Body of pancreas (tissue), 4 donors: ENCODE data around the gene PLEKHA6. TPM values are rescaled to one million over a fixed set of nuclear protein-coding genes. Genes with fewer than 3 reads are reported as not detected.

ENCODE experiments used
- ATAC-seq: fragments of 150-250 bp; one replicate; pipeline ENCODE4 v1.9.1; 2016
- DNase-seq, 4 donors: peaks; one replicate each; pipeline ENCODE4 v3.0.0-alpha.2; 2019
- H3K27ac ChIP-seq, 4 donors: fragments of 200-600 bp; sonication (generic); 1 replicate in 3 of 4; 2 replicates in 1 of 4; pipeline versions ENCODE4 v1.5.1 to v1.6.1; 2016 to 2019; ENCODE audit warnings: mild to moderate bottlenecking in 1 of 4, mixed read lengths in 1 of 4, moderate library complexity in 1 of 4
- H3K27me3 ChIP-seq, 2 donors: fragments of 200-600 bp; sonication (generic); one replicate each; pipeline ENCODE4 v1.6.0; 2016; ENCODE audit warnings: mild to moderate bottlenecking in 1 of 2
- H3K36me3 ChIP-seq, 2 donors: fragments of 200-600 bp; sonication (generic); replicated peaks in 1 of 2; 2 replicates each; pipeline ENCODE4 v1.5.1; 2016; ENCODE audit warnings: low read depth in 2 of 2; ENCODE audit not compliant: insufficient read depth in 1 of 2
- H3K4me1 ChIP-seq: fragments of 200-600 bp; sonication (generic); one replicate; pipeline ENCODE4 v1.6.0; 2016
- H3K4me3 ChIP-seq, 2 donors: fragments of 200-600 bp; sonication (generic); 1 replicate in 1 of 2; 2 replicates in 1 of 2; pipeline ENCODE4 v1.5.1; 2016 to 2019
- H3K9me3 ChIP-seq, 3 donors: fragments of 200-600 bp; sonication (generic); 1 replicate in 2 of 3; 2 replicates in 1 of 3; pipeline ENCODE4 v1.5.1; 2016
- POLR2A ChIP-seq, 3 donors: fragments of 450-650 bp; IDR thresholded peaks; one replicate each; pipeline ENCODE4 v1.6.1; 2016; ENCODE audit warnings: antibody characterized with exemption in 3 of 3, mild to moderate bottlenecking in 2 of 3
- WGBS, 2 donors: methylation state at CpG; one replicate each; pipeline ENCODE4 v1.1.5; 2017; 5-methylcytosine and 5-hydroxymethylcytosine counted together
- intact Hi-C: fragments of 100-400 bp; cut with DNase I; formaldehyde crosslinking; loops from one replicate; pipeline ENCODE4 v1.15.1; 2023
- total RNA-seq, 2 donors: library from RNA; depleted of rRNA; stranded (reverse); fragments of >200 nt; gene quantifications; one replicate each; pipeline ENCODE4 v1.1.0, GENCODE V29; 2016
- TF ChIP-seq, protein P1 (sequence below), 7 experiments: fragments of 450-650 bp in 4 of 7; fragments of 200-600 bp in 3 of 7; sonication (generic) in 3 of 7; IDR thresholded peaks; one replicate each; pipeline ENCODE4 v1.5.1; 2016 to 2019; ENCODE audit warnings: antibody characterized with exemption in 7 of 7

PLEKHA6 gene
- total RNA-seq, 2 donors from 2014 or later, result 10.9 to 20.4 TPM

DNA sequence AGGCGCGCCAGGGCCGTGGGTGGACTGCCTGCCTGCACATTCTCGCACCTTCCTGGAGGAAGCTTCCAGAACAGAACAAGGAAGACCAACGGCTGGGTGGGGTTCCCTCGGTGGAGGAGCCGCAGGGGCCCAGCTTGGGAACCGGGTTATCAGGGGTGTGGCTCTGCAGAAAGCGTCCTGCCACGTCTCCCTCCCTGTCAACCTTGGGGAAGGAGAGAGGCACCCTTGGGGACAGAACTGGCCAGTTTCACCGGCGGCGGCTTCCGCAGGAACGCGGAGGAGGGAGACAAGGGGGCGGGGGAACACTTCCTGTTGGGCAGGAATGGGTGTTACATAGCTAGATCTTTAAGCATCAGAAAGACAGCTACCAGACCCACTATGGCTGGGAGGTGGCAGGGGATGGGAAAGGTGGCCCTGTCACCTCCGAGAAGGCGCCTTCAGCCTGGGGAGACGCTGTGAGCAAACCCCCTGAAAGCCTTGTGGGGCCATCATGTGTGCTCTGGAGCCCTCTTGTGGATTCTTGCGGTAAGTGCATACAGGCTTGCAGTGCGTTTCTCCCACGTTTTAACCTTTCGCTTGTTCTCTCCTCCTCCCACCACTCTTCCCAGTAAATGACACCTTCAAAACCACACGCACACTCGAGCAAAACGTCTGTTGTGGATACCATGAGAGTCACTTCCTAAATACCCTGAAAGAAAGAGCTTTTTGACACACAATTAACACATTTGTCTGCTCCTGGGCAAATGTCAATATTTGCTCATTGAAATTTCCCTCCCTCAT lies 3.8 kb upstream of the PLEKHA6 start:
- ATAC-seq, result peak; percentile 84
- H3K36me3 ChIP-seq, result no peaks in the 10 kb centered on the region
- peaks cover 40% of the 10 kb centered on the region for H3K4me1 ChIP-seq
- TF ChIP-seq, protein P1, sequence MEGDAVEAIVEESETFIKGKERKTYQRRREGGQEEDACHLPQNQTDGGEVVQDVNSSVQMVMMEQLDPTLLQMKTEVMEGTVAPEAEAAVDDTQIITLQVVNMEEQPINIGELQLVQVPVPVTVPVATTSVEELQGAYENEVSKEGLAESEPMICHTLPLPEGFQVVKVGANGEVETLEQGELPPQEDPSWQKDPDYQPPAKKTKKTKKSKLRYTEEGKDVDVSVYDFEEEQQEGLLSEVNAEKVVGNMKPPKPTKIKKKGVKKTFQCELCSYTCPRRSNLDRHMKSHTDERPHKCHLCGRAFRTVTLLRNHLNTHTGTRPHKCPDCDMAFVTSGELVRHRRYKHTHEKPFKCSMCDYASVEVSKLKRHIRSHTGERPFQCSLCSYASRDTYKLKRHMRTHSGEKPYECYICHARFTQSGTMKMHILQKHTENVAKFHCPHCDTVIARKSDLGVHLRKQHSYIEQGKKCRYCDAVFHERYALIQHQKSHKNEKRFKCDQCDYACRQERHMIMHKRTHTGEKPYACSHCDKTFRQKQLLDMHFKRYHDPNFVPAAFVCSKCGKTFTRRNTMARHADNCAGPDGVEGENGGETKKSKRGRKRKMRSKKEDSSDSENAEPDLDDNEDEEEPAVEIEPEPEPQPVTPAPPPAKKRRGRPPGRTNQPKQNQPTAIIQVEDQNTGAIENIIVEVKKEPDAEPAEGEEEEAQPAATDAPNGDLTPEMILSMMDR (IDR thresholded peaks at IDR 0.05), result peak; percentile 87 to 99 (median 97)
- TF ChIP-seq POLR2A (IDR thresholded peaks at IDR 0.05), result peak in 2 of 3 donors; percentile 12 to 32
- peak overlapping the region in 1 of 2 donors; percentile 3 for H3K4me3 ChIP-seq
- H3K27me3 ChIP-seq, result no peaks in the 10 kb centered on the region
- peak; percentile 74 to 78 (median 76) for DNase-seq
- H3K9me3 ChIP-seq, result no peaks in the 10 kb centered on the region
- peak overlapping the region in 3 of 4 donors; percentile 63 to 76 (median 65) for H3K27ac ChIP-seq
- 0% methylated on average over 22 to 27 of the region's 27 CpGs for WGBS, 2 donors
- intact Hi-C loops, result loop anchor here (5.0 to 10.0 kb wide), 2 partner anchors 106 to 499 kb away; partner anchors contain the start of gene SNRPE

DNA sequence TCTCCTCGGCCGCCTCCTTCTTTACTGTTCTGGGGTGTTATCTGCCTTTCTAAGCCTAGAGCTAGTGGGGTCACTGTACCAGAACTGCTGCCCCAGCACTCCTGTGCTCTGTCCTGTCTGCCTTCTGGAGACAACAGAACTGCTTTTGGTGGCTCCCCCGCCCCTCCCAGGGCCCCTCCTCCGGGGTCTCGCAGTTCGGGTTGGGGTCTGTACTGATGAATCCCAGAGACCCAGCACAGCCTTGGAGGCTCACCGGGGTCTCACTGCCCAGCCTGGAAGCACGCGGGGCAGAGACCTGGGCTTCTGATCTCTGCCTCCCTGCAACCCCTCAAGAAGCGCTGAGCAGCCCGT lies 3.2 kb upstream of the PLEKHA6 start:
- Histone ChIP-seq H3K4me3 (peak overlapping the region in 1 of 2 donors; percentile 3), H3K36me3 (no peaks in the 10 kb centered on the region), H3K9me3 (no peaks in the 10 kb centered on the region), H3K4me1 (peaks cover 40% of the 10 kb centered on the region), H3K27ac (peak overlapping the region in 3 of 4 donors; percentile 63 to 76 (median 65)), H3K27me3 (no peaks in the 10 kb centered on the region)
- no peak for TF ChIP-seq POLR2A (IDR thresholded peaks at IDR 0.05)
- TF ChIP-seq, protein P1 (IDR thresholded peaks at IDR 0.05), result no peak
- DNase-seq, result no peak
- WGBS, 2 donors, result 43 to 48% methylated on average over 4 to 11 of the region's 11 CpGs
- ATAC-seq, result no peak
- intact Hi-C loops, result loop anchor here (5.0 to 10.0 kb wide), 2 partner anchors 106 to 498 kb away; partner anchors contain the start of gene SNRPE

DNA sequence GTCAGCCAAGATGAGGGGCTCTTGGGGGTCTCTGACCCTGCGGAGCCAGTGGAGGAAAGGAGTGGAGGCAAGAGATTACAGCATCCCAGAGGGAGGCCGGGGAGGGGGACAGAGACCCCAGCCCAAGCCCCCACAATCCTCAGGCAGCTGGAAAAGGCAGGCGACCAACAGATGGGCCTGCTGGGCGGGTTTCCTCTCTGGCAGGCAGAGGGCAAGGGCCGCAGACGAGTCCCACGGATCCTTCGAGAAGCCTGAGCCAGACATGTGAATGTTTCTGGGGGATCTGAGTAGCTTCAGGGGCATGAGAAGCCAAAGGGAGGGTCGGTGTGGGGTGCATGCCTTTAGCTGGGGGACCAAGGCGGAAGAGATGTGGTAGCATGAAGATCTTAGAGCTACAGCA lies 2.1 kb upstream of the PLEKHA6 start:
- DNase-seq (no peak), ATAC-seq (no peak)
- intact Hi-C loops, result loop anchor here (5.0 to 10.0 kb wide), 2 partner anchors 104 to 497 kb away; partner anchors contain the start of gene SNRPE
- 88% methylated on average over 10 of the region's 10 CpGs for WGBS, 2 donors
- Histone ChIP-seq H3K36me3 (no peaks in the 10 kb centered on the region), H3K4me3 (no peak overlapping the region), H3K9me3 (no peaks in the 10 kb centered on the region), H3K27ac (peak overlapping the region in 2 of 4 donors; percentile 53 to 58), H3K4me1 (peaks cover 40% of the 10 kb centered on the region), H3K27me3 (no peaks in the 10 kb centered on the region)
- TF ChIP-seq POLR2A (IDR thresholded peaks at IDR 0.05), result no peak
- TF ChIP-seq, protein P1 (IDR thresholded peaks at IDR 0.05), result no peak

DNA sequence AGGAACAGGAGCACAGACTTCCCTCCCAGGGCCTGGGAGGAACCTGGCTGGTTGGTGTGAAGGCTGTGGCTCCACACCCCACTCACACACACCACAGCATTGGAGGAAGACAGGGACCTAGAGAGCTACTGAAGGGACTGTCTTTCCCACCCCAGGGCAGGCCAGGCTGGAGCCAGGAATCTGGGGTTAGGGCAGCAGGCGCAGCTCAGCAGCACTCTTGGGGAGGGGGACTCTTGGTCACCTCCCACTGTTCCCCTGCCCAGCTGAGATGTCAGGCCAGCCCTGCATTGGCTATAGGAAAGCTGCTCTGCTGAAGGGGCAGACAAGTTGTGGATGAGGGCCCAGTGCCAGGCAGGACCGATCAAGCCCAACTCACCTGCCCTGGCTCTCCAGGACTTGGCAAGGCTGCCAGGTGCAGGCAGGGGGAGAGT lies 1.6 kb upstream of the PLEKHA6 start:
- peak overlapping the region in 2 of 4 donors; percentile 53 to 58 for H3K27ac ChIP-seq
- peaks cover 40% of the 10 kb centered on the region for H3K4me1 ChIP-seq
- TF ChIP-seq POLR2A (IDR thresholded peaks at IDR 0.05), result no peak
- TF ChIP-seq, protein P1 (IDR thresholded peaks at IDR 0.05), result no peak
- H3K27me3 ChIP-seq, result no peaks in the 10 kb centered on the region
- no peak for DNase-seq
- intact Hi-C loops, result loop anchor here (5.0 to 10.0 kb wide), 2 partner anchors 104 to 497 kb away; partner anchors contain the start of gene SNRPE
- H3K4me3 ChIP-seq, result no peak overlapping the region
- no peaks in the 10 kb centered on the region for H3K9me3 ChIP-seq
- no peak for ATAC-seq
- no peaks in the 10 kb centered on the region for H3K36me3 ChIP-seq
- whole genome bisulfite sequencing, 2 donors, result 53% methylated on average over 2 of the region's 2 CpGs; no CpG with 5 or more reads in 1 of the 2 donors
